WI38 (cell line): ENCODE results near the gene EN2.

Experiments used
- H3K4me3 ChIP-seq: 2 replicates; pipeline ENCODE4 v1.5.1; 2011; ENCODE audit warnings: low read depth, mild to moderate bottlenecking, control low read depth, low read length
- CTCF ChIP-seq: IDR thresholded peaks from 2 replicates; pipeline ENCODE4 v1.5.1; 2012; ENCODE audit warnings: low read depth, mild to moderate bottlenecking, control low read depth, low read length

EN2 gene

DNA sequence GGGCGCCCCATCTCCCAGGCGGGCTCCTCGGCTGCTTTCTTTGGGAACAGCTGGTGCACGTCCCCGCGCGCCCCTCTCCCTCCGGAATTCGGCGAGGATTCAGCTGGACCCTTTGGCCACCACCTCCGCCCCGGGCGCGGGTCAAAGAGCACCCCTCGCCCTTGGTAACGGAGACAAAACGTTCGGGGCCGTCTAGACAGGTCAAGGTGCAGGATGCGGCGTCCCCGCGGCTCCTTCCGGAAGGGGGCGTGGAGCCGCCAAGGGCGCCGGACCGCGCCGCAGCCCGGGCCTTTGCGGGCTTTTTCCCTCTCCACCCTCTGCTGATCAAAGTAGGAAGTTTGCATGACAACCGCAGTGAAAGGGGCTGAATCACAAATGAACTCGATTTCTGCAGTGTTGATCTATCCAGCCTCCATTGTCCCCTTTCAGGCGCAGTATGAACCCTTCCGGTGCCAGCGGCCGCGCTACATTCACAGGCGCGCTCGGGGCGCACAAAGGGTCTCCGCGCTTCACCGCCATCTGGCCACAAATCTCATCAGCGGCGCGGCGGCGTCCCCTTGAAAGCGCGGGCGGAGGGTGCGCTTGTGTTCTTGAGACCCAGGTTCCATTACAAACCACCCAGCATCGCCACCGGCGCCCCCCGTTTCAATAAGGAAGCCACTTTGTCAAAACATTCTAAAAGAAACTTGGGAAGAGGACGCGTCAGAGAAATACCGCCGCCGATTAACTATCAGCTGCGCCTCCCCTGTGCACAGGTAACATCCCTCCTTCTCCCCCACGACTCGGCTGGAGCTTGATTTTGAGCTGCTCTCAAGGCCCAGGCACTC, 52.0 kb downstream of the EN2 start:
- TF ChIP-seq CTCF: no peak
- no peak overlapping the region for H3K4me3 ChIP-seq

DNA sequence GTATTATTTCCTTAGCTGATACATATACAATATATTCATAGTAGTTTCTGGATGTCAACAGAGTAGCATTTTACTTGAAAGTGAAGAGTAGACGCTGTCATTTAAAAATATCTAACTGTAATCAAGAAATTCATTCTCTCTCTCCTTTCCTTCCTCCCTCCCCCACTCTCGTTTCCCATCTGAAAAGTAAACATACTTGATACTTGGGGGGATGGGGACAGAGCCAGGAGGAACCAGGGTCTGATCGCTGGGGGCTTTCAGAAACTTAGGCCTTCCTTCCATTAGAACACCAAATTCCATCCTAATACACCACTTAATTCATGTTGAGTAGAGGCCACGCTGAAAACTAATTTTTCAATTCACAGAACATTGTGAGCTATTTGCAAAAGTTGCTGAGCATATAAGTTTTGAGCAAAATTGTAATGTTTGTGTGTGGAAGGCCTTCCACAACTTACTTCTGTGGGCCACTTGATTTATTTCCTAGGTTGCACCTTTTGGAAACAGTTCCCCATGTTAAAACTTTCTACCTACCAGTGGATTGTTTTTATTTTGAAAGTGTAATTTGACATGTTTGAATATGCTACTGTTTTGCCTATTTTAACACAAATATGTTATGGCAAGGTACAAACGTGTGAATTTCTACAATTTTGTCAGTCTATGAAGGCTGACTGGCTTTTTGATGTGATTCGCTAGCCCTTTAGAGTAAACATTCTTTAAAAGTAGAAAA, 53.2 kb downstream of the EN2 start:
- no peak for TF ChIP-seq CTCF
- no peak overlapping the region for H3K4me3 ChIP-seq

- no peak for TF ChIP-seq CTCF
- no peak overlapping the region for H3K4me3 ChIP-seq
These were observed 53.7 kb downstream of the EN2 start for GRCh38 chr7:155511702-155511996.

DNA sequence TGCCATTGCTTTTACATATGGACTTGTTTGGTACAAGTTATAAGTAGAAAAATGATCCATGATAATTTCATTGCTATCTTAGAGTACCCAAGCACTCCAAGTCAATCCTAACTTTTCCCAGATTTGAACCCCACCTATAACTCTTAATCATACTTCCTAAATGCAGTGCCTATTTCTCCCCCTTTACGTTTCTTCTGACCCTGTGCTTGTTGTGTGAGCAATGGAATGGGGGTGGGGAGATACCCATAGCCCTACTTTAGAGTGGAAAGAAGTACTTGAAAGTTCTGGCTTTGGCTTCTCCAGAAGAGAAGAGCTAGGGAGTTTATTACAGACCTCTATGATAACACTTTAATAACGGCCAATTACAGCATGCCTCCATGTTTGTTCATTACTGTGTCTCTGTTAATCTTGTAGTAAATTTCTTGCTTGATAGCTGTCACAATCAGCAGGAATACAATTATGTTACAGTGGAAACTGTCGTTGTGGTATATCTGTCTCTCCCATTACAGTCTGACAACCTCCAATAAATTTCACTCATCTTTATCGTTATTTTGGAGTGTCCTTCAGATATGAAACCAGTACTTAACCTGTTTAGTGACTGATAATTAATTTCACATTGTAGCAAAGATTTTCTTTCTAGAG, 54.4 kb downstream of the EN2 start:
- TF ChIP-seq CTCF: no peak
- no peak overlapping the region for H3K4me3 ChIP-seq

- no peak for TF ChIP-seq CTCF
- no peak overlapping the region for H3K4me3 ChIP-seq
These were observed 55.8 kb downstream of the EN2 start for GRCh38 chr7:155513543-155514285.

DNA sequence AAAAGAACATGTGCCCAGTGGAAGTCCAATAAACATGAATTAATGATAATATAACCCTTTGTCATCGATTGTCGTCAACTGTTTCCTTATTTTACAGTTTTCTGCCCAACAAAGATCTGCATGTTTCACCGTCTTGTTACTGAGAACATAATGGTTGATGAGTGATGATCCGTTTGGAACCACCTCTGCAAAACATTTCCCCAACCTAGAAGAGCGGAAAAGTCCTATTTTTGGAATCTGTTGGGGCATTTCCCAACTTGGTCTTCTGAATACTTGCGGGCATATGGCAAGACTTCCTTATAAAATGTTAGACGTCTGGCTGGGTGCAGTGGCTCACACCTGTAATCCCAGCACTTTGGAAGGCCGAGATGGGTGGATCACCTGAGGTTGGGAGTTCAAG, 56.4 kb downstream of the EN2 start:
- no peak overlapping the region for H3K4me3 ChIP-seq
- no peak for TF ChIP-seq CTCF
